Endometrium (tissue), 2 donors: ENCODE data around the gene CCDC54.

ENCODE experiments used
- FAIRE-seq: peaks from 2 replicates; lab custom pipeline; 2012; peaks lifted over from hg19 to GRCh38; lab: Jason Lieb, UNC
- donor health status: control.
- donor health status: control.

The CCDC54 gene

GRCh38 chr3:107394502-107394901, 17.3 kb downstream of the CCDC54 start:
- no peak for FAIRE-seq

DNA sequence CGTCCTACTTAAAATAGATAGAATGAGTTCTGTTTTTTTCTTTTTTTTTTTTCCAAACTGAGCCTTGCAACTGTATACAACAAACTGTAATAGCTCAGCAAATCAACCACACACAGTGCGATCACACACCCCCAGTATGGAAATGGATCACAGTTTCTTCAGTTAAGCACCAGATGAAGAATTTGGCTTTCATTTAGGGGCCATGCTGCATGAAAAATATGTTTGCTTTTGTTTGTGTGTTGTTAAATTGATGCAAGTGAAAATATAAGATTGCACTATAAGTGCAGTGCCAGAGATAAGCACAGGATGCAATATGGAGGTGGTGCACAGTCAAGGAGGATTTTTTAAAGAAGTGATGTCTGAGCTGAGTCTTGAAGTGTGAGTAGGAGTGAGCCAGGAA, 17.8 kb downstream of the CCDC54 start:
- FAIRE-seq: no peak

- FAIRE-seq: no peak
Measured at GRCh38 chr3:107401301-107401700, 24.1 kb downstream of the CCDC54 start.

DNA sequence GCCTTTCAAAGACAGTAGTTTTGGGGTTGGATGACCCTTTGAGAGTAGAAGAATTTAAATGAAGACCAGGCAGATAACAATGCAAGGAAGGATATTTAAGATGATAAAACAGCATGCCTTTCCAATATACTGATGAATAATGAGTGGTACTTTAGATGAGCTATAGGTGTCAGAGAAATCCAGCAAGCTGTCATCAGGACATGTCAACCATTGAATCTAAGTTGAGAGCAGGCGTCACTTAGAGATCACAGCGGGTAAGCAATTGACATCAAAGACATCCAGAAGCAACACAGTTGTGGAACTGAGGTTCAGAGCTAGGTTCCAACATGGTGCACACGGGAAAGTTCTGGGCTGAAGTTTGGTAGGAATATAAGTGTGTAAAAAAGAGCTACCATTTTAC, 25.0 kb downstream of the CCDC54 start:
- FAIRE-seq: no peak

DNA sequence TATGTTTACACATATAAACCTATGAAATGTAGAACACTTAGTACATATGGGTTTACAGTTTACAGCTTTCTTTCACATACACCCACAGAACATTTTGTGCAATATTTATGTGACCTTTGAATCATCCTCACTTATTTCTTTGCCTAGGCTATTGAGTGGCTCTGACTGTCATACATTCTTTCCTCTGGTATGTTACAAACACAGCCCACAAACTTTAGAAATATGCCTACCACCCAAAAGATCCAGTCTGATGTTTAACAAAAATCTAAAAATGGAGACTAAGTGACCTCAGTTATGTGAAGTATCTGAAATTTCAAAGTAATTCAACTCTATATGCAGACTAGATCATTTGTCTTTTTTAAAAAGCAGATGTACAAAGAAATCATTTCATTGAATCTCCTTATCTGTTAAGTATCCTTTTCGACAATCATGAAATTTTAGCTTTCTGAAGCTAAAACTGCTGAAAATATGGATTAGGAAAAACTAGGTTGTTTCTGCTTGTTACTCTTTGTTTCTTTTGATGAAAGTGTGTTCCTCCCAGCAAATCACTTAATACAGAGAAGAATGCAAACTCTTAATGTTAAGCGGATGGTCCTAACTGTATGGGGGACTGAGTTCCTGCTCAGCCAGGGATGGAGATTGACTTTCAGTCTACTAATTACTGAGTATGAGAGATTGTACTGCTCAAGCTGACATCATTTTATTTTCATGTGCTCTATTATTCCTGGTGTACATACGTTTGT, 27.7 kb downstream of the CCDC54 start:
- no peak for FAIRE-seq

GRCh38 chr3:107407355-107407754, 30.1 kb downstream of the CCDC54 start:
- no peak for FAIRE-seq

DNA sequence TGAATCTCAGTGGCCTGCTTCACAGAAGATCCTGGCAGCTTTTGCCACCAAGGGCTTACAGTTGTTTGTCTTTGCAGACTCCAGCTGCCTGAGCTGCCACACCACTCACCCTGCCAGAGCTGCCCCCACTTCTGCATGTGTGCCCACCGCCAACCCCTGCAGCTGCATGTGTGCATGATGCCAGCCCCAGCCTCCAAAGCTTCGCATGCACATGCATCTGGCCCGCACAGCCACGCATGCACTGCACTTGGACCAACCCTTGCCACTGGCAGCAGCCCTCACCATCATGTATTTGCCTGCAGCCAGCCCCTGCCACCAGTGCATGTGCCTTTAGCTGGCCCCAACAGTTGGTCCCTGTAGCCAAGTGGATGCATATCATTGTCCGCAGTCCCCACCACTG, 31.3 kb downstream of the CCDC54 start:
- no peak for FAIRE-seq

DNA sequence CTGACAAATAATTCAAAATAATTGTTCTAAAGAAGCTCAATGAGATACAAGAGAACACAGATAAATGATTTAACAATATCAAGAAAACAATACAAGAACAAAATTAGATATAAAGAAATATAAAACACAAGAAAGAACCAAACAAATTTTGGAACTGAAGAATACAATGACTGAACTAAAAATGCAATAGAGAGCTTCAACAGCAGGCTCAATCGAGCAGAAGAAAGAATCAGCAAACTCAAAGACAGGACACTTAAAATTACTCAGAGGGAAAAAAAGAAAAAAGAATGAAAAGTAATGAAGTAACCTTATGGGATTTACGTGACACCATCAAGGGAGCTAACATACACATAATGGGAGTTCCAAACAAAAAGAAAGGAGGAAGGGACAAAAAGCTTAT, 32.1 kb downstream of the CCDC54 start:
- no peak for FAIRE-seq

DNA sequence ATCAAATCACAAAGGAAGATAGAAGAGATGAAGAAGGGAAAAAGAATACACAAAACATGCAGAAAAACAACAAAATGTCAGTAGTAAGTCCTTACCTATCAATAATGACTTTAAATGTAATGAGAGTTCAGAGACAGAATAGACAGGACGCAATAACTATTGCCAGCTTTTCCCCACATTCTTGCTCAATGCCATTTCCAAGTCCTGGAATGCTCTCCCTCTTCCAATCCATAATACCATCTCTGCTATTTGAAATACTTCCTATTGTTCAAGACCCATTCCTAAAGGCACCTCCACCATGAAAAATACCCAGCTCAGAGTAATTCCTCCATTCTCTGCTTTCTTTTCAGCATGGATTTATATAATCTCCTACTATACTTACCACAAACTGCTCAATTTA, 33.4 kb downstream of the CCDC54 start:
- FAIRE-seq: no peak

DNA sequence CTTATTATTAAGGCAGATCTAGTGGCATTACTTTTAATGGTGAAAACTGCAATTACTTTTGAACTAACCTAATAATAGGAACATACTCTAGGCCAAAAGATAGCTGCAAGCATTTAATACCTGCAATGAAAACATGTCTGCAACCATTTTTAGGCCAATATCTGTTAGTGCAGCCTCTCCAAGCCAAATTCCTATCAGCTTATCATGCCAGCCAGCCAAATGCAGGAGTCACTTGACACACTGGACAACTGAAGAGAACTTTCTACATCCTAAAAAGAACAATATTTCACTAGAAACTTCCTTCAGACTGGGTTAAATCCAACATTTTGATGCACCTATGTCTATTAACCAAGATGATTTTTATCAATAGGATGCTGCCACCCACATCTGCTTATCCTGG, 33.8 kb downstream of the CCDC54 start:
- FAIRE-seq: no peak

- FAIRE-seq: no peak
Measured at GRCh38 chr3:107411779-107412178, 34.5 kb downstream of the CCDC54 start.

GRCh38 chr3:107412376-107412775, 35.1 kb downstream of the CCDC54 start:
- FAIRE-seq: no peak

DNA sequence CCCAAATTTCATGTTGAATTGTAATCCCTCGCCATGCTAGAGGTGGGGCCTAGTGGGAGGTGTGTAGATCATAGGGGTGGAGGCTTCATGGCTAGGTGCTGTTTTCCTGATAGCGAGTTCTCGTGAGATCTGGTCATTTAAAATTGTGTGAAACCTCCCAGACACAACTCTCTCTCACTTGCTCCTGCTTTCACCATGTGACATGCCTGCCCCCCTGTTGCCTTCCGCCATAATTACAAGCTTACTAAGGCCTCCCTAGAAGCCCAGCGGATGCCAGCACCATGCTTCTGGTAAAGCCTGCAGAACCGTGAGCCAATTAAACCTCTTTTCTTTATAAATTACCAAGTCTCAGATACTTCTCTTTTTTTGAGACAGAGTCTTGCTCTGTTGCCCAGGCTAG, 36.0 kb downstream of the CCDC54 start:
- FAIRE-seq: no peak

DNA sequence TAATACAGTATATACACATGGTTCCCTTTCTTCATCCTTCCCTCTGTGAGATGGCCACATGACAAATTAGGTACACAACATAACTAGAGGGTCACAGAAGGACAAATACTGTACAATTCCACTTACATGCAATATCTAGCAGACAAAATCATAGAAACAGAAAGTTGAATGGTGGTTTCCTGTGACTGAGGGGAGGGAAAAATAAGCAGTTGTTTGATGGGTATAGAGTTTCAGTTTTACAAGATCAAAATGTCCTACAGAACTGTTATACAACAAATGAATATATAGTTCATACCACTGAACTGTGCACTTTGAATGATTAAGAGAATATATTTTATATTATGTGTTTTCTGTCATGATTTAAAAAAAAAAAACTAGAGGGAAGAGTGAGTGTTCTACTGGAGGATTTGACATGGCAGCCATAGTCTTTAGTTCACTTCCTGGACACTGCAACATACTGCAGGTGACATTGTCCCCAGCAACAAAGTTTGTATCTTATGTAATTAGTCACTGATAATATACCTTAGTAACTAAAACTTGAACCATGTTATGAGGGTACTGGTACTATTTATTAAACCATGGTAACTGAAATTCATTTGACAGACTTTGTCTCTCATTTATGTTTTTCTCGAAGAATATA, 37.2 kb downstream of the CCDC54 start:
- FAIRE-seq: no peak

- FAIRE-seq: no peak
Measured at GRCh38 chr3:107416138-107416537, 38.9 kb downstream of the CCDC54 start.

DNA sequence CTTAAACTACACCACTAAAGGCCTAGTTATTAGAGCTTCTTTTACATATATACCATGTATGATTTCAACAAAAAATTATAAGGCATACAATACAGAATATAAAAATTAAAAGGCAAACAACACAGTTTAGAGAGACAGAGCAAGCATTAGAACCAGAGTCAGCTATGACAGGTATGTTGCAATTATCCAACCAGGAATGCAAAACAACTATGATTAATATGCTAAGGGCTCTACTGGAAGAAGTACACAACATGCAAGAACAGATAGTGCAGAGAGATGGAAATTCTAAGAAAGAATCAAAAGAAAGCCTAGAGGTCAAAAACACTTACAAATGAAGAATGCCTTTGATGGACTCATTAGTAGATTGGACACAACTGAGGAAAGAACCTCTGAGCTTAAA, 39.6 kb downstream of the CCDC54 start:
- no peak for FAIRE-seq

- peak; percentile 95 for FAIRE-seq
Measured at GRCh38 chr3:107421170-107421792, 44.0 kb downstream of the CCDC54 start.

DNA sequence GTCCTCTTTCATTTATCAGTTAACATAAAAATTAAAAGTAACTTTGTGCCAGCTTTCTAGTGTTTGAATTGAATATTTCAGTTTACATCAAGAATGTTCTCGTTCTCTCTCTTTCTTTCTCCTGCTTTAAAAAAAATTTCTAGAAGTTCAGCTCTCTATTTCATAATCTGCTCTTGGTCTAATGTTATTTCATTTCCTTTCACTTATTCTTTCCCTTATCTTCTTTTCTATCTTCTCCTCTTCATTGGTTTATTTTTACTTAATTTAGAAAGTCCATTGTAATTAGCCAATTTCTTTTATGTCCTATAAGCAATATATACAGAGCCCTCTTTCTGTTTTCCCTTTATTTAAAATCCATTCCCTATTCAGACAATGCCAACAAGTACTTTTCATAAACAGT, 44.6 kb downstream of the CCDC54 start:
- no peak for FAIRE-seq

DNA sequence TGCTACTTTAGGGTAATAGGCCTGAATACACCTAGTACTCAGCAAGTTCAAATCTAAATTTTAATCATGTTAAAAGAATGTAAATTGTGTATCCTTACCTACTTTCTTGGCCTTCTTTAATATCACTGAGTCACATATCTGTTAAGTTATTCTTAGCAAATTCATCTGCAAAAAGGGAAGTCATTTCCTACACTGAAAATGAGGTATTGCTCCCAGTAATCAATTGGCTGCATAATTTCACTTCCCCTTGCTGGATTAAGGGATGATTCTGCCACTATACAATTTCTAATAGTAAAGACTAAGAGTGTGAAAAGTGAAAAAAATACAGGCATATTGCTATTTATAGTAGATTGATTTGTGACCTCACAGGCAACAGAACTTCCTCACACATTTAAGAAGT, 47.8 kb downstream of the CCDC54 start:
- no peak for FAIRE-seq

DNA sequence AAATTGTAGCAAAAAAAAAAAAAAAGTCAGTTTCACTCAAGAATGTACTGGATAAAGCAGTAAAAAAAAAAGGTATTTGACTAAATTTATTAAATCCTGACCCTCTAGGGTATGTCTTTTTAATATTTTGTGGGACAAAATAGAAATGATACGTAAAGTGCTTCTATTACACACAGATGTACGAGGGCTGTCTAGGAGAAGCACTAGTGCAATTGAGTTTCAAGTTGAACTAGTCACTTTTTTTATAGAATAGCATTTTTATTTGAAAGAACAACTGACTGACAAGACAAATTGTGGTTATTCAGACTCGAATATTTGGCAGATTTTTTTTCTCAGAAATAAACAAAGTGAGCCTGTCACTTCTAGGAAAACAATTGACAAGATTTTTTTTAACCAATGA, 49.0 kb downstream of the CCDC54 start:
- FAIRE-seq: peak; percentile 15
